Measurements from ENCODE around the gene PBX3.

GRCh38 chr9:125902831-125903512 lies 155.8 kb downstream of the PBX3 start:
- TF ChIP-seq POLR2A (IDR thresholded peaks at IDR 0.05; ENCODE audit: low read depth, low read length) = no peak
- no peak for TF ChIP-seq TAF1 (IDR thresholded peaks at IDR 0.05; ENCODE audit: low read depth, low read length)
- TF ChIP-seq POU2F2 (IDR thresholded peaks at IDR 0.05; ENCODE audit: low read depth, low read length) = no peak
- TF ChIP-seq POLR2AphosphoS5 (IDR thresholded peaks at IDR 0.05; ENCODE audit: low read depth, low read length) = no peak
